Mesendoderm (in vitro differentiated cells): ENCODE results near the gene MACROD2.
A peak's percentile ranks its signal among the peaks of the same experiment; 100 is the strongest.

Source experiments
- DNase-seq: peaks from one replicate; pipeline ENCODE4 v3.0.0; 2013
- H2AK5ac ChIP-seq: 2 replicates; pipeline ENCODE4 v1.6.1; 2013; ENCODE audit warnings: low read length, inconsistent platforms
- H2BK120ac ChIP-seq: 2 replicates; pipeline ENCODE4 v1.6.1; 2013; ENCODE audit warnings: low read depth, mild to moderate bottlenecking, low read length, moderate library complexity, mixed read lengths
- H2BK15ac ChIP-seq: replicated peaks from 2 replicates; pipeline ENCODE4 v1.6.1; 2013; ENCODE audit warnings: low read depth, mild to moderate bottlenecking, moderate library complexity
- H2BK5ac ChIP-seq: 2 replicates; pipeline ENCODE4 v1.6.1; 2013; ENCODE audit warnings: low read length, inconsistent platforms
- H3K18ac ChIP-seq: 2 replicates; pipeline ENCODE4 v1.6.1; 2013; ENCODE audit warnings: mild to moderate bottlenecking, low read length, mixed read lengths
- H3K23ac ChIP-seq: one replicate; pipeline ENCODE4 v1.6.1; 2013; ENCODE audit warnings: low read length
- H3K27ac ChIP-seq: 2 replicates; pipeline ENCODE4 v1.5.1; 2013; ENCODE audit warnings: low read depth, mild to moderate bottlenecking, inconsistent platforms, low read length, moderate library complexity
- H3K27me3 ChIP-seq: 2 replicates; pipeline ENCODE4 v1.6.1; 2013; ENCODE audit warnings: low read length, control low read depth, mild to moderate bottlenecking, inconsistent platforms; ENCODE audit not compliant: insufficient read depth, poor library complexity
- H3K36me3 ChIP-seq: 2 replicates; pipeline ENCODE4 v1.6.1; 2013; ENCODE audit warnings: low read length, inconsistent platforms; ENCODE audit not compliant: control insufficient read depth, insufficient read depth
- H3K4ac ChIP-seq: one replicate; pipeline ENCODE4 v1.6.1; 2013; ENCODE audit warnings: low read depth, mild to moderate bottlenecking, low read length, moderate library complexity
- H3K4me1 ChIP-seq: 2 replicates; pipeline ENCODE4 v1.6.1; 2013; ENCODE audit warnings: low read depth, low read length, inconsistent platforms; ENCODE audit not compliant: control insufficient read depth
- H3K4me2 ChIP-seq: 2 replicates; pipeline ENCODE4 v1.6.1; 2013; ENCODE audit warnings: low read length
- H3K4me3 ChIP-seq: 2 replicates; pipeline ENCODE4 v1.5.1; 2013; ENCODE audit warnings: mild to moderate bottlenecking, low read length
- H3K56ac ChIP-seq: one replicate; pipeline ENCODE4 v1.6.1; 2013; ENCODE audit warnings: low read length
- H3K79me1 ChIP-seq: 2 replicates; pipeline ENCODE4 v1.6.1; 2013; ENCODE audit warnings: low read length, inconsistent platforms
- H3K79me2 ChIP-seq: 2 replicates; pipeline ENCODE4 v1.6.1; 2013; ENCODE audit warnings: mild to moderate bottlenecking, low read length; ENCODE audit not compliant: control insufficient read depth, insufficient read depth
- H3K9ac ChIP-seq: 2 replicates; pipeline ENCODE4 v1.6.1; 2013; ENCODE audit warnings: low read length, inconsistent platforms
- H4K5ac ChIP-seq: one replicate; pipeline ENCODE4 v1.6.1; 2013; ENCODE audit warnings: low read length
- H4K8ac ChIP-seq: one replicate; pipeline ENCODE4 v1.6.1; 2013; ENCODE audit warnings: low read depth, mild to moderate bottlenecking, control low read depth, low read length, moderate library complexity
- WGBS: extraction: QIAGEN DNeasy Blood & Tissue Kit; methylation state at CpG from one replicate; pipeline ENCODE4 v1.1.7; 2013; ENCODE audit warnings: low lambda C conversion rate, missing lambda C conversion rate; ENCODE audit not compliant: insufficient coverage; ENCODE audit errors: extremely low coverage; 5-methylcytosine and 5-hydroxymethylcytosine counted together

Gene MACROD2

GRCh38 chr20:14672066-14672465 is 676.8 kb downstream of the MACROD2 start:
- Histone ChIP-seq H3K36me3 (no peaks in the 10 kb centered on the region), H2BK15ac (no peak overlapping the region), H3K79me2 (no peaks in the 10 kb centered on the region), H3K79me1 (no peaks in the 10 kb centered on the region), H2AK5ac (no peak overlapping the region), H4K5ac (no peak overlapping the region), H3K4me3 (no peak overlapping the region), H3K27ac (no peak overlapping the region), H3K18ac (no peak overlapping the region), H3K4ac (no peak overlapping the region), H3K9ac (no peak overlapping the region), H3K56ac (no peak overlapping the region), H2BK120ac (no peak overlapping the region), H3K27me3 (no peaks in the 10 kb centered on the region), H3K4me2 (no peak overlapping the region), H3K4me1 (no peaks in the 10 kb centered on the region), H3K23ac (no peak overlapping the region), H2BK5ac (no peak overlapping the region), H4K8ac (no peak overlapping the region)
- WGBS: no CpG with 5 or more reads among the region's 2 CpGs
- DNase-seq: no peak

GRCh38 chr20:14673164-14673563 is 677.8 kb downstream of the MACROD2 start:
- Histone ChIP-seq H2BK15ac (no peak overlapping the region), H3K36me3 (no peaks in the 10 kb centered on the region), H3K79me2 (no peaks in the 10 kb centered on the region), H3K27me3 (no peaks in the 10 kb centered on the region), H3K27ac (no peak overlapping the region), H3K4me1 (no peaks in the 10 kb centered on the region), H3K56ac (no peak overlapping the region), H2AK5ac (no peak overlapping the region), H3K4me3 (no peak overlapping the region), H2BK120ac (no peak overlapping the region), H3K4ac (no peak overlapping the region), H3K18ac (no peak overlapping the region), H4K5ac (no peak overlapping the region), H4K8ac (no peak overlapping the region), H3K79me1 (no peaks in the 10 kb centered on the region), H3K4me2 (no peak overlapping the region), H2BK5ac (no peak overlapping the region), H3K9ac (no peak overlapping the region), H3K23ac (no peak overlapping the region)
- no CpG with 5 or more reads among the region's 5 CpGs for WGBS
- DNase-seq: peak; percentile 34

GRCh38 chr20:14677455-14677854 is 682.1 kb downstream of the MACROD2 start:
- peak; percentile 7 for DNase-seq
- H2BK5ac ChIP-seq: no peak overlapping the region
- H3K79me1 ChIP-seq: no peaks in the 10 kb centered on the region
- H3K4ac ChIP-seq: no peak overlapping the region
- no peaks in the 10 kb centered on the region for H3K36me3 ChIP-seq
- no peak overlapping the region for H4K8ac ChIP-seq
- WGBS: no CpG with 5 or more reads among the region's 2 CpGs
- no peak overlapping the region for H3K4me2 ChIP-seq
- no peak overlapping the region for H2BK120ac ChIP-seq
- no peaks in the 10 kb centered on the region for H3K79me2 ChIP-seq
- no peak overlapping the region for H3K23ac ChIP-seq
- H2AK5ac ChIP-seq: no peak overlapping the region
- H3K27ac ChIP-seq: no peak overlapping the region
- no peak overlapping the region for H2BK15ac ChIP-seq
- H3K9ac ChIP-seq: no peak overlapping the region
- H3K27me3 ChIP-seq: no peaks in the 10 kb centered on the region
- H3K4me3 ChIP-seq: no peak overlapping the region
- H3K4me1 ChIP-seq: no peaks in the 10 kb centered on the region
- H3K56ac ChIP-seq: no peak overlapping the region
- no peak overlapping the region for H3K18ac ChIP-seq
- H4K5ac ChIP-seq: no peak overlapping the region

- no peak overlapping the region for H4K5ac ChIP-seq
- H3K4me3 ChIP-seq: no peak overlapping the region
- H3K4me1 ChIP-seq: no peaks in the 10 kb centered on the region
- no peak overlapping the region for H2AK5ac ChIP-seq
- H3K9ac ChIP-seq: no peak overlapping the region
- H4K8ac ChIP-seq: no peak overlapping the region
- no peak overlapping the region for H2BK15ac ChIP-seq
- H2BK120ac ChIP-seq: no peak overlapping the region
- no peaks in the 10 kb centered on the region for H3K36me3 ChIP-seq
- H3K79me2 ChIP-seq: no peaks in the 10 kb centered on the region
- no CpG with 5 or more reads among the region's 3 CpGs for WGBS
- no peak overlapping the region for H3K4ac ChIP-seq
- H2BK5ac ChIP-seq: no peak overlapping the region
- H3K79me1 ChIP-seq: no peaks in the 10 kb centered on the region
- H3K4me2 ChIP-seq: no peak overlapping the region
- DNase-seq: no peak
- no peak overlapping the region for H3K27ac ChIP-seq
- no peak overlapping the region for H3K18ac ChIP-seq
- no peaks in the 10 kb centered on the region for H3K27me3 ChIP-seq
- no peak overlapping the region for H3K23ac ChIP-seq
- H3K56ac ChIP-seq: no peak overlapping the region
These were observed 689.9 kb downstream of the MACROD2 start for GRCh38 chr20:14685183-14685582.

- Histone ChIP-seq H2BK120ac (no peak overlapping the region), H3K9ac (no peak overlapping the region), H2BK5ac (no peak overlapping the region), H3K4me3 (no peak overlapping the region), H3K79me2 (no peaks in the 10 kb centered on the region), H3K27me3 (no peaks in the 10 kb centered on the region), H3K36me3 (no peaks in the 10 kb centered on the region), H3K4me2 (no peak overlapping the region), H3K56ac (no peak overlapping the region), H2BK15ac (no peak overlapping the region), H3K4ac (no peak overlapping the region), H2AK5ac (no peak overlapping the region), H4K5ac (no peak overlapping the region), H3K18ac (no peak overlapping the region), H3K4me1 (no peaks in the 10 kb centered on the region), H3K79me1 (no peaks in the 10 kb centered on the region), H4K8ac (no peak overlapping the region), H3K23ac (no peak overlapping the region), H3K27ac (no peak overlapping the region)
- no CpG with 5 or more reads among the region's 2 CpGs for WGBS
- no peak for DNase-seq
These were observed 692.0 kb downstream of the MACROD2 start for GRCh38 chr20:14687313-14687712.

GRCh38 chr20:14688005-14688404 is 692.7 kb downstream of the MACROD2 start:
- no peak overlapping the region for H3K4me3 ChIP-seq
- no peak overlapping the region for H4K5ac ChIP-seq
- H3K18ac ChIP-seq: no peak overlapping the region
- no peaks in the 10 kb centered on the region for H3K79me2 ChIP-seq
- WGBS: no CpG with 5 or more reads among the region's 2 CpGs
- H2AK5ac ChIP-seq: no peak overlapping the region
- no peak overlapping the region for H2BK120ac ChIP-seq
- H3K27ac ChIP-seq: no peak overlapping the region
- H3K36me3 ChIP-seq: no peaks in the 10 kb centered on the region
- no peak overlapping the region for H2BK15ac ChIP-seq
- H2BK5ac ChIP-seq: no peak overlapping the region
- H3K4me2 ChIP-seq: no peak overlapping the region
- H3K56ac ChIP-seq: no peak overlapping the region
- no peak overlapping the region for H3K9ac ChIP-seq
- DNase-seq: no peak
- no peak overlapping the region for H3K4ac ChIP-seq
- H3K23ac ChIP-seq: no peak overlapping the region
- no peaks in the 10 kb centered on the region for H3K4me1 ChIP-seq
- no peaks in the 10 kb centered on the region for H3K27me3 ChIP-seq
- no peaks in the 10 kb centered on the region for H3K79me1 ChIP-seq
- H4K8ac ChIP-seq: no peak overlapping the region
